Measurements from ENCODE around the gene GPR17. TPM values are rescaled to one million over a fixed set of nuclear protein-coding genes. Genes with fewer than 3 reads are reported as not detected.

Gene GPR17
- total and polyA plus RNA-seq, 2 donors (not counting 1 experiment from before 2014, with no cell fraction given) = not detected

DNA sequence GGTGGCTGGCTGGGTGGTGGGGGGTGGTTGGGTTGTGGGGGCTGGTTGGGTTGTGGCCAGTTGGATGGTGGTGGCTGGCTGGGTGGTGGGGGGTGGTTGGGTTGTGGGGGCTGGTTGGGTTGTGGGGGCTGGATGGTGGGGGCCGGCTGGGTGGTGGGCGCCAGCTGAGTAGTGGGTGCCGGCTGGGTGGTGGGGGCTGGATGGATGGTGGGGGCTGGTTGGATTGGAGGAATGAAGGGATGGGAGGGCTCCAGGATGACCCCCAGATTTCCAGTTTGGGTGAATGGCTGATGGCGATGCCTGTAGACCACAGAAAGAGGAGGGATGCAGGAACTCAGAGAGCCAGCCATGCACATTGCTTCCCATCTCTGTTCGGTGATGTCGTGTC lies 26.8 kb upstream of the GPR17 start:
- DNase-seq (ENCODE audit: low read depth in 2 of 2) = no peak
- H3K36me3 ChIP-seq (ENCODE audit: control insufficient read depth, insufficient read depth, low read length) = no peaks in the 10 kb centered on the region
- TF ChIP-seq EZH2 (IDR thresholded peaks at IDR 0.05; ENCODE audit: low read length, missing control alignments) (no peak), CTCF (conservative IDR thresholded peaks at IDR 0.05 in 1 of 2, IDR thresholded peaks at IDR 0.05 in 1 of 2; ENCODE audit: low read depth in 1 of 2, low read length in 2 of 2) (no peak)
- H4K20me1 ChIP-seq (ENCODE audit: control insufficient read depth, extremely low read depth, insufficient read depth, low read length) = no peaks in the 10 kb centered on the region
- H3K4me3 ChIP-seq (replicated peaks in 1 of 4; ENCODE audit: control extremely low read depth in 1 of 4, insufficient read depth in 1 of 4, low read depth in 3 of 4, low read length in 4 of 4) = no peak overlapping the region
- H3K9me3 ChIP-seq (ENCODE audit: control insufficient read depth, insufficient read depth, low read depth, low read length) = no peaks in the 10 kb centered on the region
- H3K9ac ChIP-seq (ENCODE audit: insufficient read depth, low read length) = no peak overlapping the region
- H3K79me2 ChIP-seq (ENCODE audit: control insufficient read depth, insufficient read depth, low read length) = no peaks in the 10 kb centered on the region
- H3K27me3 ChIP-seq (ENCODE audit: control insufficient read depth, insufficient read depth, low read length) = peaks cover 9% of the 10 kb centered on the region
- no peaks in the 10 kb centered on the region for H3K4me1 ChIP-seq (ENCODE audit: control insufficient read depth, extremely low read depth, insufficient read depth, low read length)
- H3K4me2 ChIP-seq (ENCODE audit: extremely low read depth, insufficient read depth, low read length) = no peak overlapping the region
- H2AFZ ChIP-seq (ENCODE audit: low read length) = no peak overlapping the region
- H3K27ac ChIP-seq (ENCODE audit: insufficient read depth, low read length) = no peak overlapping the region

DNA sequence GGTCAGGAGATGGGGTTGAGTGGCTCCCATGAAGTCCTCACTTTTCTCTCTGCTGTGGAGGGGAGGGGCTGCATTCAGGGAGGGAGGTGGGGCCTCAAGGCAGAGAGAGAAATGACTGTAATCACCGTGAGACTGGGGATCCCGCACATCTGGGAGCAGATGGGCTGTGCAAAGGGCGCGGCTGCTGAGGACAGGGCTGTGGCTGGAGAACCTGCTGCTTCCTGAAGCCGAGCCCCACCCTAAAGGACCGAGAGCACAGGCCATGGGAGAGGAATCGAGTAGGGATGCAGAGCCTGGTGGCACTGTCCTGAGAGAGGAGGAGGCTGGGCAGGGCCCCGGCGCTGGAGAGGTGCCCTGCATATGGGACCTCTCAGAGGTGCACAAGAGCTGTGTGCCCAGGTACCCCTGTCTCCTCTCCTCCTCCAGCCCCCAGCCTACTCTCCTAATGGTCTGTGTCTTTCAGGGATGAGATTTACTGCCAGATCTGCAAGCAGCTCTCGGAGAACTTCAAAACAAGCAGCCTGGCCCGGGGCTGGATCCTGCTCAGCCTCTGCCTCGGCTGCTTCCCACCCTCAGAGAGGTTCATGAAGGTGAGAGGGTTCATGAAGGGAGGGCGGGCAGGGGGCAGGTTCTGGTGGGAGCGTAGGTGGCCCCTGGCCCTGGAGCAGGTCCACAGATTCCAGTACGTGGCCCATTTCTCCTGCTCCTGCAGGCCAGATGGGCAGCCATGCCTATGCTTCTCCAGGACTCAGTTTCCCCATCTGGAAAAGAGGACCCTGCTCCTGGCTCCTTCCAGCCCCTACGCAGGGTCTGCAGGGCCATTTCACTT lies 25.9 kb upstream of the GPR17 start:
- H2AFZ ChIP-seq (ENCODE audit: low read length) = no peak overlapping the region
- no peak overlapping the region for H3K4me3 ChIP-seq (replicated peaks in 1 of 4; ENCODE audit: control extremely low read depth in 1 of 4, insufficient read depth in 1 of 4, low read depth in 3 of 4, low read length in 4 of 4)
- TF ChIP-seq CTCF (conservative IDR thresholded peaks at IDR 0.05 in 1 of 2, IDR thresholded peaks at IDR 0.05 in 1 of 2; ENCODE audit: low read depth in 1 of 2, low read length in 2 of 2) (no peak), EZH2 (IDR thresholded peaks at IDR 0.05; ENCODE audit: low read length, missing control alignments) (no peak)
- H3K9ac ChIP-seq (ENCODE audit: insufficient read depth, low read length) = no peak overlapping the region
- peaks cover 2% of the 10 kb centered on the region for H3K27me3 ChIP-seq (ENCODE audit: control insufficient read depth, insufficient read depth, low read length)
- H3K36me3 ChIP-seq (ENCODE audit: control insufficient read depth, insufficient read depth, low read length) = no peaks in the 10 kb centered on the region
- H3K4me1 ChIP-seq (ENCODE audit: control insufficient read depth, extremely low read depth, insufficient read depth, low read length) = no peaks in the 10 kb centered on the region
- no peaks in the 10 kb centered on the region for H3K79me2 ChIP-seq (ENCODE audit: control insufficient read depth, insufficient read depth, low read length)
- H3K27ac ChIP-seq (ENCODE audit: insufficient read depth, low read length) = no peak overlapping the region
- DNase-seq (ENCODE audit: low read depth in 2 of 2) = no peak
- no peaks in the 10 kb centered on the region for H4K20me1 ChIP-seq (ENCODE audit: control insufficient read depth, extremely low read depth, insufficient read depth, low read length)
- H3K4me2 ChIP-seq (ENCODE audit: extremely low read depth, insufficient read depth, low read length) = no peak overlapping the region
- H3K9me3 ChIP-seq (ENCODE audit: control insufficient read depth, insufficient read depth, low read depth, low read length) = no peaks in the 10 kb centered on the region

- Histone ChIP-seq H3K9ac (ENCODE audit: insufficient read depth, low read length) (no peak overlapping the region), H3K79me2 (ENCODE audit: control insufficient read depth, insufficient read depth, low read length) (no peaks in the 10 kb centered on the region), H3K9me3 (ENCODE audit: control insufficient read depth, insufficient read depth, low read depth, low read length) (no peaks in the 10 kb centered on the region), H3K27ac (ENCODE audit: insufficient read depth, low read length) (no peak overlapping the region), H3K4me3 (replicated peaks in 1 of 4; ENCODE audit: control extremely low read depth in 1 of 4, insufficient read depth in 1 of 4, low read depth in 3 of 4, low read length in 4 of 4) (no peak overlapping the region), H3K36me3 (ENCODE audit: control insufficient read depth, insufficient read depth, low read length) (no peaks in the 10 kb centered on the region), H4K20me1 (ENCODE audit: control insufficient read depth, extremely low read depth, insufficient read depth, low read length) (no peaks in the 10 kb centered on the region), H3K4me2 (ENCODE audit: extremely low read depth, insufficient read depth, low read length) (no peak overlapping the region), H2AFZ (ENCODE audit: low read length) (no peak overlapping the region), H3K4me1 (ENCODE audit: control insufficient read depth, extremely low read depth, insufficient read depth, low read length) (no peaks in the 10 kb centered on the region), H3K27me3 (ENCODE audit: control insufficient read depth, insufficient read depth, low read length) (peaks cover 2% of the 10 kb centered on the region)
- DNase-seq (ENCODE audit: low read depth in 2 of 2) = no peak
- no peak for TF ChIP-seq EZH2 (IDR thresholded peaks at IDR 0.05; ENCODE audit: low read length, missing control alignments)
- no peak for TF ChIP-seq CTCF (conservative IDR thresholded peaks at IDR 0.05 in 1 of 2, IDR thresholded peaks at IDR 0.05 in 1 of 2; ENCODE audit: low read depth in 1 of 2, low read length in 2 of 2)
Measured at GRCh38 chr2:127620866-127621265, 25.1 kb upstream of the GPR17 start.
